Rectal smooth muscle tissue (tissue), 1 donor: ENCODE data around the gene PLXNA1.

Source experiments
- H3K27ac ChIP-seq: one replicate; pipeline ENCODE4 v1.7.0; 2013; ENCODE audit warnings: low read depth, low read length, inconsistent platforms
- H3K27me3 ChIP-seq: one replicate; pipeline ENCODE4 v1.7.0; 2013; ENCODE audit warnings: low read length; ENCODE audit not compliant: control insufficient read depth, insufficient read depth
- H3K36me3 ChIP-seq: one replicate; pipeline ENCODE4 v1.7.0; 2013; ENCODE audit warnings: low read length; ENCODE audit not compliant: control insufficient read depth, insufficient read depth
- H3K4me1 ChIP-seq: one replicate; pipeline ENCODE4 v1.7.0; 2013; ENCODE audit warnings: low read length; ENCODE audit not compliant: control insufficient read depth, insufficient read depth
- H3K4me3 ChIP-seq: one replicate; pipeline ENCODE4 v1.7.0; 2013; ENCODE audit warnings: low read length
- H3K9ac ChIP-seq: one replicate; pipeline ENCODE4 v1.7.0; 2013; ENCODE audit warnings: low read length

Gene PLXNA1

GRCh38 chr3:127027811-127028548 lies 45.1 kb downstream of the PLXNA1 start:
- no peak overlapping the region for H3K4me3 ChIP-seq
- no peaks in the 10 kb centered on the region for H3K27me3 ChIP-seq
- H3K4me1 ChIP-seq: no peaks in the 10 kb centered on the region
- H3K27ac ChIP-seq: no peak overlapping the region
- no peak overlapping the region for H3K9ac ChIP-seq
- no peaks in the 10 kb centered on the region for H3K36me3 ChIP-seq

GRCh38 chr3:127028781-127029657 lies 46.1 kb downstream of the PLXNA1 start:
- H3K27me3 ChIP-seq: no peaks in the 10 kb centered on the region
- peaks cover 4% of the 10 kb centered on the region for H3K36me3 ChIP-seq
- no peak overlapping the region for H3K9ac ChIP-seq
- no peak overlapping the region for H3K27ac ChIP-seq
- no peak overlapping the region for H3K4me3 ChIP-seq
- H3K4me1 ChIP-seq: no peaks in the 10 kb centered on the region

DNA sequence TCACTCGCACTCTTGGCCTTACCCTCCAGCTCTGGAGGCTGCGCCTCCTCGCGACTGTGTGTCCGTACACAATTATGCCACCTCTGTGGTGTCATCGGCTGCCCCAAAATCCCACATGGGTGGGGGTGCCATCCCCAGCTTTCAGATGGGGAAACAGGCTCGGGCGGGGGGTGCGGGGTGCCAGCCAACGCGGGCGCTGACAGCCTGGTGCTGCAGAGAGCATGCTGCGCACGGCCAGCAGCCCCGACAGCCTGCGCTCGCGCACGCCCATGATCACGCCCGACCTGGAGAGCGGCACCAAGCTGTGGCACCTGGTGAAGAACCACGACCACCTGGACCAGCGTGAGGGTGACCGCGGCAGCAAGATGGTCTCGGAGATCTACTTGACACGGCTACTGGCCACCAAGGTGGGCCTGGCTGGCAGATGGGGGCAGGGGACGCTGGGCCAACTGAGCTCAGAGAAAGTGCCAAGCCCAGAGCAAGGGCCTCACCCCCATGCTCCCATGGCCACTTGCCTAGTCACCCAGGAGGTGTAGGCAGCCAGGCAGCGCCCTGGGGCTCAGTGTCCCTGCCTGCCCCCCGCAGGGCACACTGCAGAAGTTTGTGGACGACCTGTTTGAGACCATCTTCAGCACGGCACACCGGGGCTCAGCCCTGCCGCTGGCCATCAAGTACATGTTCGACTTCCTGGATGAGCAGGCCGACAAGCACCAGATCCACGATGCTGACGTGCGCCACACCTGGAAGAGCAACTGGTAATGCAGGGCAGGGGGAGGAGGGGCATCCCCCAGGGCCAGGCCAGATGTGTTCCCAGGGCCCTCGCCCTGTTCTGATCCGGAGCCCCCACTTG lies 47.0 kb downstream of the PLXNA1 start:
- H3K27ac ChIP-seq: no peak overlapping the region
- no peaks in the 10 kb centered on the region for H3K27me3 ChIP-seq
- peaks cover 6% of the 10 kb centered on the region for H3K36me3 ChIP-seq
- H3K9ac ChIP-seq: no peak overlapping the region
- H3K4me1 ChIP-seq: no peaks in the 10 kb centered on the region
- no peak overlapping the region for H3K4me3 ChIP-seq

GRCh38 chr3:127030508-127031412 lies 47.8 kb downstream of the PLXNA1 start:
- peaks cover 6% of the 10 kb centered on the region for H3K36me3 ChIP-seq
- no peak overlapping the region for H3K9ac ChIP-seq
- H3K4me1 ChIP-seq: no peaks in the 10 kb centered on the region
- H3K27ac ChIP-seq: no peak overlapping the region
- no peak overlapping the region for H3K4me3 ChIP-seq
- no peaks in the 10 kb centered on the region for H3K27me3 ChIP-seq

GRCh38 chr3:127031413-127031810 lies 48.5 kb downstream of the PLXNA1 start:
- H3K27me3 ChIP-seq: no peaks in the 10 kb centered on the region
- no peaks in the 10 kb centered on the region for H3K4me1 ChIP-seq
- H3K9ac ChIP-seq: no peak overlapping the region
- peaks cover 6% of the 10 kb centered on the region for H3K36me3 ChIP-seq
- no peak overlapping the region for H3K4me3 ChIP-seq
- no peak overlapping the region for H3K27ac ChIP-seq

GRCh38 chr3:127031845-127032244 lies 48.9 kb downstream of the PLXNA1 start:
- Histone ChIP-seq H3K4me3 (no peak overlapping the region), H3K36me3 (peaks cover 6% of the 10 kb centered on the region), H3K27ac (no peak overlapping the region), H3K27me3 (no peaks in the 10 kb centered on the region), H3K4me1 (no peaks in the 10 kb centered on the region), H3K9ac (no peak overlapping the region)

DNA sequence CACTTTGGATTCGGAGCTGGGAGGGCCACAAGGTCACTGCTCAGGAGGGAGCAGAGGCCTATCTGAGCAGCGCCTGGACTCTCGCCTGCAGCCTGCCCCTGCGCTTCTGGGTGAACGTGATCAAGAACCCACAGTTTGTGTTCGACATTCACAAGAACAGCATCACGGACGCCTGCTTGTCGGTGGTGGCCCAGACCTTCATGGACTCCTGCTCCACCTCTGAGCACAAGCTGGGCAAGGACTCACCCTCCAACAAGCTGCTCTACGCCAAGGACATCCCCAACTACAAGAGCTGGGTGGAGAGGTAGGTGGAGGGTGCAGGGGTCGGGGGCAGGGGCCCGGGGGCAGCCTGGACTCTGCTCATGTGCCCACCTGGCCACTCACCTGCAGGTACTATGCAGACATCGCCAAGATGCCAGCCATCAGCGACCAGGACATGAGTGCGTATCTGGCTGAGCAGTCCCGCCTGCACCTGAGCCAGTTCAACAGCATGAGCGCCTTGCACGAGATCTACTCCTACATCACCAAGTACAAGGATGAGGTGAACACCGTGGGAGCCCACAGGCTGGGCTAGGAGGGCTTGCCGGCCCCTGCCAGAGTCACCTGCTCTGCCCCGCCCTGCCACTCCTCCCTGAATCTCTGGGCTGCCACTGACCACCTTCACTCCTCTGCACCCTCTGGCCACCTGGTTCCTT lies 49.5 kb downstream of the PLXNA1 start:
- H3K4me3 ChIP-seq: no peak overlapping the region
- H3K27me3 ChIP-seq: no peaks in the 10 kb centered on the region
- peaks cover 6% of the 10 kb centered on the region for H3K36me3 ChIP-seq
- H3K4me1 ChIP-seq: no peaks in the 10 kb centered on the region
- no peak overlapping the region for H3K27ac ChIP-seq
- H3K9ac ChIP-seq: no peak overlapping the region
